ENCODE results near the gene PSPN. TPM values are rescaled to one million over a fixed set of nuclear protein-coding genes. Genes with fewer than 3 reads are reported as not detected.

The PSPN gene
- 1 to 10 TPM; 1.4 to 1.8 TPM for total RNA-seq

GRCh38 chr19:6375411-6376010, at the start of gene PSPN:
TSS of gene PSPN (minus strand) at chr19:6375933. CDS start at chr19:6375849, 84 bp downstream.
- CTCF ChIA-PET: no interaction called here
- POLR2A ChIA-PET: no interaction called here

GRCh38 chr19:6424939-6425731, 49.4 kb upstream of the PSPN start:
- intact Hi-C loops (cut with DNase I, micrococcal nuclease): loop anchor here (1.0 to 2.0 kb wide), 14 partner anchors 32 to 1097 kb away; partner anchors contain the start of genes CLPP (in 2 of the 2), GTF2F1 (in 2 of the 2), GPR108 (in 1 of the 2) and MCOLN1 (in 1 of the 2)
- peak; percentile 100 for DNase-seq
- ATAC-seq: peak; percentile 88
- peaks cover 34% of the 10 kb centered on the region for H3K36me3 Mint-ChIP-seq (ENCODE audit: low read depth)
- no peaks in the 10 kb centered on the region for H3K27me3 Mint-ChIP-seq
- H3K4me1 Mint-ChIP-seq: peaks cover 31% of the 10 kb centered on the region
- H3K27ac Mint-ChIP-seq: peak overlapping the region; percentile 98
- POLR2A ChIA-PET: interaction anchor here (0.6 to 1.3 kb wide), 11 partner anchors 8 to 753 kb away, joined by 3 to 13 read pairs (median 3); partner anchors contain the start of gene ALKBH7
- peak overlapping the region; percentile 73 for H3K4me3 Mint-ChIP-seq
- CTCF ChIA-PET: interaction anchor here (0.7 to 1.5 kb wide), 6 partner anchors 27 to 438 kb away, joined by 3 to 9 read pairs (median 4); partner anchors contain the start of gene ALKBH7
- peaks cover 3% of the 10 kb centered on the region for H3K9me3 Mint-ChIP-seq (ENCODE audit: low read depth)

More at GRCh38 chr19:6375411-6376010, at the start of gene PSPN:
- H3K36me3 Mint-ChIP-seq (ENCODE audit: low read depth): peaks cover 10% of the 10 kb centered on the region
- peaks cover 9% of the 10 kb centered on the region for H3K4me1 Mint-ChIP-seq
- no peak for DNase-seq
- no peak within 1 kb of the TSS for H3K27ac Mint-ChIP-seq
- H3K9me3 Mint-ChIP-seq (ENCODE audit: low read depth): no peaks in the 10 kb centered on the region
- no peak for ATAC-seq
- no peaks in the 10 kb centered on the region for H3K27me3 Mint-ChIP-seq
- no peak within 1 kb of the TSS for H3K4me3 Mint-ChIP-seq
- intact Hi-C loops (cut with DNase I, micrococcal nuclease): loop anchor here in 1 of 2 experiments (10.0 kb wide), 1 partner anchor 751 kb away; the partner anchor contains the start of genes SAFB and SAFB2

GRCh38 chr19:6424195-6424938, 48.6 kb upstream of the PSPN start, which contains the start of gene KHSRP:
TSS of gene KHSRP (minus strand) at chr19:6424811. CDS start at chr19:6424701, 110 bp downstream.
- Mint-ChIP-seq H3K36me3 (ENCODE audit: low read depth) (peaks cover 41% of the 10 kb centered on the region), H3K9me3 (ENCODE audit: low read depth) (peaks cover 3% of the 10 kb centered on the region), H3K27me3 (no peaks in the 10 kb centered on the region), H3K4me1 (peaks cover 31% of the 10 kb centered on the region), H3K27ac (peak within 1 kb of the TSS; percentile 98), H3K4me3 (peak within 1 kb of the TSS; percentile 82)
- intact Hi-C loops (cut with DNase I, micrococcal nuclease): loop anchor here (1.0 to 2.0 kb wide), 2 partner anchors 51 to 80 kb away; no protein-coding TSS in a partner anchor
- ATAC-seq: no peak
- DNase-seq: peak; percentile 53
- ChIA-PET CTCF (interaction anchor here (0.7 to 1.5 kb wide), 4 partner anchors 26 to 439 kb away, joined by 3 to 9 read pairs (median 4); partner anchors contain the start of gene ALKBH7), POLR2A (interaction anchor here (0.6 to 1.3 kb wide), 9 partner anchors 30 to 753 kb away, joined by 3 to 13 read pairs (median 3); partner anchors contain the start of gene ALKBH7)

GRCh38 chr19:6423499-6424194, 47.9 kb upstream of the PSPN start:
- POLR2A ChIA-PET: interaction anchor here (0.6 kb wide), 1 partner anchor 74 kb away, joined by 7 read pairs; no protein-coding TSS in a partner anchor
- H3K27ac Mint-ChIP-seq: peak overlapping the region; percentile 86
- H3K27me3 Mint-ChIP-seq: no peaks in the 10 kb centered on the region

GRCh38 chr19:6421075-6422014, 45.6 kb upstream of the PSPN start:
- POLR2A ChIA-PET: interaction anchor here (0.9 to 1.0 kb wide), 3 partner anchors 18 to 443 kb away, joined by 3 to 5 read pairs (median 4); partner anchors contain the start of gene GTF2F1
- intact Hi-C loops (cut with DNase I, micrococcal nuclease): no loop called here
- CTCF ChIA-PET: interaction anchor here (0.5 to 1.0 kb wide), 3 partner anchors 22 to 207 kb away, joined by 3 to 5 read pairs (median 4); no protein-coding TSS in a partner anchor
- Mint-ChIP-seq H3K36me3 (ENCODE audit: low read depth) (peaks cover 60% of the 10 kb centered on the region), H3K27ac (no peak overlapping the region), H3K9me3 (ENCODE audit: low read depth) (peaks cover 3% of the 10 kb centered on the region), H3K4me1 (peaks cover 31% of the 10 kb centered on the region), H3K4me3 (no peak overlapping the region), H3K27me3 (no peaks in the 10 kb centered on the region)
- no peak for DNase-seq
- no peak for ATAC-seq

More at GRCh38 chr19:6423499-6424194, 47.9 kb upstream of the PSPN start:
- Mint-ChIP-seq H3K36me3 (ENCODE audit: low read depth) (peaks cover 47% of the 10 kb centered on the region), H3K4me1 (peaks cover 31% of the 10 kb centered on the region), H3K9me3 (ENCODE audit: low read depth) (peaks cover 3% of the 10 kb centered on the region), H3K4me3 (peak overlapping the region; percentile 82)
- no peak for ATAC-seq
- peak; percentile 64 for DNase-seq
- intact Hi-C loops (cut with DNase I, micrococcal nuclease): loop anchor here (1.0 to 2.0 kb wide), 2 partner anchors 50 to 81 kb away; no protein-coding TSS in a partner anchor
- CTCF ChIA-PET: no interaction called here

GRCh38 chr19:6418562-6418932, 42.8 kb upstream of the PSPN start:
- ATAC-seq (no peak), DNase-seq (no peak)
- CTCF ChIA-PET: no interaction called here
- Mint-ChIP-seq H3K4me3 (no peak overlapping the region), H3K4me1 (peaks cover 22% of the 10 kb centered on the region), H3K9me3 (ENCODE audit: low read depth) (no peaks in the 10 kb centered on the region), H3K36me3 (ENCODE audit: low read depth) (peaks cover 70% of the 10 kb centered on the region), H3K27me3 (no peaks in the 10 kb centered on the region), H3K27ac (no peak overlapping the region)
- intact Hi-C loops (cut with DNase I, micrococcal nuclease): no loop called here
- POLR2A ChIA-PET: no interaction called here

- Mint-ChIP-seq H3K27me3 (no peaks in the 10 kb centered on the region), H3K9me3 (ENCODE audit: low read depth) (no peaks in the 10 kb centered on the region), H3K4me3 (no peak overlapping the region), H3K27ac (no peak overlapping the region), H3K4me1 (peaks cover 17% of the 10 kb centered on the region), H3K36me3 (ENCODE audit: low read depth) (peaks cover 65% of the 10 kb centered on the region)
- ATAC-seq (no peak), DNase-seq (no peak)
- intact Hi-C loops (cut with DNase I, micrococcal nuclease): no loop called here
- ChIA-PET POLR2A (interaction anchor here (1.0 kb wide), 1 partner anchor 7 kb away, joined by 3 read pairs; no protein-coding TSS in a partner anchor), CTCF (no interaction called here)
Observed at GRCh38 chr19:6417713-6418561, 42.2 kb upstream of the PSPN start.

- Mint-ChIP-seq H3K36me3 (ENCODE audit: low read depth) (peaks cover 54% of the 10 kb centered on the region), H3K27ac (no peak overlapping the region), H3K27me3 (no peaks in the 10 kb centered on the region), H3K9me3 (ENCODE audit: low read depth) (no peaks in the 10 kb centered on the region), H3K4me3 (no peak overlapping the region), H3K4me1 (peaks cover 5% of the 10 kb centered on the region)
- CTCF ChIA-PET: no interaction called here
- POLR2A ChIA-PET: interaction anchor here (1.0 kb wide), 1 partner anchor 8 kb away, joined by 3 read pairs; no protein-coding TSS in a partner anchor
- DNase-seq (no peak), ATAC-seq (no peak)
- intact Hi-C loops (cut with DNase I, micrococcal nuclease): no loop called here
Observed at GRCh38 chr19:6416658-6417405, 41.1 kb upstream of the PSPN start.

Data from activated CD4-positive, alpha-beta T cell treated with anti-CD3 and anti-CD28 coated beads for 36 hours (primary cell).